A549 treated with ZK216348 at 1 μM for 4 hours (cell line): ENCODE results near the gene SRGAP3. TPM values are rescaled to one million over a fixed set of nuclear protein-coding genes. Genes with fewer than 3 reads are reported as not detected.

ENCODE experiments used
- total RNA-seq: library from RNA; stranded (reverse); fragments of 200-300 nt; extraction: Qiagen RNA extraction; gene quantifications from 5 replicates; pipeline ENCODE4 v1.2.3, GENCODE V29; 2022; ENCODE audit warnings: low read depth

Gene SRGAP3
- total RNA-seq = 0.49 to 0.98 TPM (median 0.79 TPM) in 5 replicates

DNA sequence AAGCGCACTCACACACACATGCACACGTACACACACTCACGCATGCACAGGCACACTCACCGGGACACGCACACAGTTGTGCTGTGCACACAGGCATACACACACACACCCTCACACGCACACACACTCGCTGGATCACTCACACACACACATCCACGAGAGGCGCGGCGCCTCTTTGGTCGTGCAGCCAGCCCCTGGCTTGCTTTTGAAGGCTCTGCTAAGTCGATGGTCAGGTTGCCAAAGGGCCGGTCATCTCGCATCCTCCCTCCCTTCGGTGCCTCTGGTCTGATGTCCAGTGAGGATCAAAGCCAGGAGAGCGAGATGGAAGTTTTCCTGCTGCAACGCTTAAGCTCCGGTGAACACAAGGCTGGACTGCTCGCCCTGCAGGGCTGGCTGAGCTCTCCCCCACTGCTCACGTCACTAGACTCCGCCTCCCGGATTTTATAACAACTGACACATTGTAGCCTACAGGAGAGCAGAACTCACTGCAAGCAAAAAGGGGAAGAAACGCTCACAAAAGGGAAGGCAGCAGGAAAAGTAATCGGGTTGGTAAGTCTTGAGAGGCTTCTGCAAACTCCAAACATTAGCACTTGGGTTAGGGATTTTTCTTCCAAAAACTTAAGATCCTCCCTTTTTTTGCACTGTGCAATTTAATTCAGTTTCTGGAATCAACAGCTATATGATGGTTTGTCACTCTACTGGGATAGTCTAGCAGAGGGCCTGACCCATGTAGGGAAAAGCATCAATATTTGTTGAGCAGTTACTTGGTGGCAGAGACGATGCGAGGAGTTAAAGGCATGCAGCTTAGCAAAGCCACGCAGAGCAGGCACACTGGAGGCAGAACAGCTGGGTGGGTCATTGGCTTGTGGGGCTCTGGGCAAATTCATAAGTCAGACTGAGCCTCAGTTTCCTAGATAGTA lies at the start of gene SRGAP3:
TSS of gene SRGAP3 (minus strand) at position 374 of the 920 bp plus-strand sequence. CDS start 695 bp downstream, outside the sequence.

DNA sequence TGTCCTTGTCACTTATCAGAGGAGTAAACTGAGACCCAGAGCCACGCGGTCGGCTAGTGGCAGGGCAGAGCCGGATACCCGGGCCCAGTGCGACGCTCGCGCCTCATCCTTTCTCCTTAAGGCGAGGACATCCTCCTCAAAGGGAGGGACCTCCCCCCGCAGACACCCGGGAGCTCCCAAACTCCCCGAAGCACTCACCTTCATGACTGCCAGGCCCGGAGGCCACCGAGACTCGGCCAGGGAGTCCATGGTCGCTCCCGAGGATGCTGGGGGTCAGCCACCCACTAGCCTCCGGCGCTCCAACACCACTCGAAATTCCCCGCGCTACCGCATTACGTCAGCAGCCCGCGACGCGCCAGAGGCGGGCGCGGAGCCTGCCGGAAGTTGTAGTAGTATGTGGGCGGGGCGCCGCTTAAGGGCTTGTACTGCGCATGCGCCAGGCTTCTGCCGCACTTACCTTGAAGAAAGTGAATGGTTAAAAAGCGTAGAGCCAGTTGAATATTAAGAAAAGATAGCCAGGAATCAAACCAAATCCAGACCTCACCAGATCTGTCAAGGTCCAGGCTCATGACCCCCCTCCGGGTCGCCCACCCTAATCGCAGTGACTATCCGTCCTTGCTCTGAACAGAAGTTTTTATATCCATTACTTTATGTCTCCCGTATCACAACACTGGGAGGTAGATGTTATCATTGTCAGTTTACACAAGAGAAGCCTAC lies 286.2 kb downstream of the SRGAP3 start, which contains the start of gene RAD18:
TSS of gene RAD18 (minus strand) at position 336 of the 717 bp plus-strand sequence. CDS start at position 249, 87 bp downstream.

Other genes starting within 250 kb of the SRGAP3 start
- gene THUMPD3, start 113.4 kb upstream of the SRGAP3 start, total RNA-seq = 50.6 to 68.1 TPM (median 57.3 TPM) in 5 replicates
- 41.8 to 60.6 TPM (median 47.4 TPM) in 5 replicates for gene SETD5, start 148.0 kb upstream of the SRGAP3 start, total RNA-seq